CD4-positive, alpha-beta T cell treated with Interferon gamma for 1 hour (primary cell): ENCODE measurements around the gene LIN54.

ENCODE experiments used
- DNase-seq: peaks from one replicate; pipeline ENCODE4 v3.0.0-alpha.2; 2020

The LIN54 gene

GRCh38 chr4:82890528-82890900, 120.1 kb downstream of the LIN54 start:
- DNase-seq: no peak

- no peak for DNase-seq
These were observed 121.3 kb downstream of the LIN54 start for GRCh38 chr4:82889287-82889686.

- no peak for DNase-seq
These were observed 124.3 kb downstream of the LIN54 start for GRCh38 chr4:82886147-82886942.

GRCh38 chr4:82885410-82885809, 125.2 kb downstream of the LIN54 start:
- no peak for DNase-seq
